Esophagus muscularis mucosa (tissue), 4 donors: ENCODE data around the gene CELF2. TPM values are rescaled to one million over a fixed set of nuclear protein-coding genes. Genes with fewer than 3 reads are reported as not detected.
"Not testable (repeated sequence)": the region's sequence is repeated elsewhere in the genome, so short reads cannot be mapped to it uniquely, and the experiment has no call there.

Experiments used
- DNase-seq: peaks from one replicate; pipeline ENCODE4 v3.0.0-alpha.2; 2017; ENCODE audit errors: extremely low spot score
- H3K27ac ChIP-seq, 4 donors: fragments of 200-600 bp; sonication (generic); replicated peaks in 1 of 4; 1 replicate in 3 of 4; 2 replicates in 1 of 4; pipeline ENCODE4 v1.5.1; 2016 to 2019; ENCODE audit warnings: mild to moderate bottlenecking in 1 of 4
- H3K27me3 ChIP-seq, 4 donors: fragments of 200-600 bp; sonication (generic); one replicate each; pipeline versions ENCODE4 v1.5.1 to v1.6.0; 2016 to 2019
- H3K36me3 ChIP-seq, 4 donors: fragments of 200-600 bp; sonication (generic); one replicate each; pipeline ENCODE4 v1.5.1; 2016 to 2019
- H3K4me1 ChIP-seq, 4 donors: fragments of 200-600 bp; sonication (generic); one replicate each; pipeline ENCODE4 v1.5.1; 2016 to 2019
- H3K4me3 ChIP-seq, 4 donors: fragments of 200-600 bp; sonication (generic); 1 replicate in 2 of 4; 2 replicates in 2 of 4; pipeline ENCODE4 v1.5.1; 2016 to 2019; ENCODE audit warnings: mild to moderate bottlenecking in 4 of 4, moderate library complexity in 1 of 4
- H3K9me3 ChIP-seq, 4 donors: fragments of 200-600 bp; sonication (generic); 1 replicate in 3 of 4; 2 replicates in 1 of 4; pipeline ENCODE4 v1.5.1; 2016 to 2019
- EP300 ChIP-seq: sonication (generic); formaldehyde crosslinking; IDR thresholded peaks from one replicate; pipeline ENCODE4 v1.6.1; 2017; ENCODE audit warnings: antibody characterized with exemption
- POLR2A ChIP-seq: fragments of 450-650 bp; IDR thresholded peaks from one replicate; pipeline ENCODE4 v1.6.1; 2017; ENCODE audit warnings: antibody characterized with exemption, moderate library complexity, mild to moderate bottlenecking, low read depth
- POLR2AphosphoS5 ChIP-seq, 2 donors: sonication (generic); formaldehyde crosslinking; IDR thresholded peaks; one replicate each; pipeline ENCODE4 v1.6.1; 2017; ENCODE audit warnings: antibody characterized with exemption in 2 of 2
- WGBS: methylation state at CpG from one replicate; pipeline ENCODE4 v1.1.5; 2018; 5-methylcytosine and 5-hydroxymethylcytosine counted together
- intact Hi-C: fragments of 100-400 bp; cut with DNase I; formaldehyde crosslinking; loops from one replicate; pipeline ENCODE4 v1.15.1; 2023
- total RNA-seq, 4 donors: library from RNA; depleted of rRNA; stranded (reverse); fragments of >200 nt; gene quantifications; one replicate each; pipeline versions ENCODE4 v1.1.0 to v1.2.1, GENCODE V29; 2016
- TF ChIP-seq, protein P1 (sequence below), 3 experiments: fragments of 200-600 bp in 2 of 3; fragments of 450-650 bp in 1 of 3; sonication (generic) in 2 of 3; IDR thresholded peaks; one replicate each; pipeline ENCODE4 v1.5.1; 2017 to 2019; ENCODE audit warnings: antibody characterized with exemption in 3 of 3, mild to moderate bottlenecking in 2 of 3, moderate library complexity in 1 of 3

Gene CELF2
- total RNA-seq, 4 donors from 2014 or later, result 81.8 to 128 (median 104) TPM

- 98% methylated on average over 26 of the region's 30 CpGs for WGBS
- no peaks in the 10 kb centered on the region for H3K27me3 ChIP-seq
- no peak overlapping the region for H3K27ac ChIP-seq
- no peaks in the 10 kb centered on the region for H3K9me3 ChIP-seq
- H3K36me3 ChIP-seq, result no peaks in the 10 kb centered on the region
- peaks cover 0 to 4% (median under 1%) of the 10 kb centered on the region in 4 donors for H3K4me1 ChIP-seq
- DNase-seq, result no peak
- no peak overlapping the region for H3K4me3 ChIP-seq
- intact Hi-C loops, result no loop called here
- TF ChIP-seq, protein P1, sequence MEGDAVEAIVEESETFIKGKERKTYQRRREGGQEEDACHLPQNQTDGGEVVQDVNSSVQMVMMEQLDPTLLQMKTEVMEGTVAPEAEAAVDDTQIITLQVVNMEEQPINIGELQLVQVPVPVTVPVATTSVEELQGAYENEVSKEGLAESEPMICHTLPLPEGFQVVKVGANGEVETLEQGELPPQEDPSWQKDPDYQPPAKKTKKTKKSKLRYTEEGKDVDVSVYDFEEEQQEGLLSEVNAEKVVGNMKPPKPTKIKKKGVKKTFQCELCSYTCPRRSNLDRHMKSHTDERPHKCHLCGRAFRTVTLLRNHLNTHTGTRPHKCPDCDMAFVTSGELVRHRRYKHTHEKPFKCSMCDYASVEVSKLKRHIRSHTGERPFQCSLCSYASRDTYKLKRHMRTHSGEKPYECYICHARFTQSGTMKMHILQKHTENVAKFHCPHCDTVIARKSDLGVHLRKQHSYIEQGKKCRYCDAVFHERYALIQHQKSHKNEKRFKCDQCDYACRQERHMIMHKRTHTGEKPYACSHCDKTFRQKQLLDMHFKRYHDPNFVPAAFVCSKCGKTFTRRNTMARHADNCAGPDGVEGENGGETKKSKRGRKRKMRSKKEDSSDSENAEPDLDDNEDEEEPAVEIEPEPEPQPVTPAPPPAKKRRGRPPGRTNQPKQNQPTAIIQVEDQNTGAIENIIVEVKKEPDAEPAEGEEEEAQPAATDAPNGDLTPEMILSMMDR (IDR thresholded peaks at IDR 0.05), result no peak
- TF ChIP-seq POLR2A (no peak), POLR2AphosphoS5 (IDR thresholded peaks at IDR 0.05) (no peak), EP300 (no peak)
Observed at GRCh38 chr10:11344081-11344480, 326.4 kb downstream of the CELF2 start.

- Histone ChIP-seq H3K27ac (no peak overlapping the region), H3K4me3 (no peak overlapping the region), H3K36me3 (no peaks in the 10 kb centered on the region), H3K4me1 (peaks cover 0 to 4% (median 0%) of the 10 kb centered on the region in 4 donors), H3K27me3 (no peaks in the 10 kb centered on the region), H3K9me3 (no peaks in the 10 kb centered on the region)
- intact Hi-C loops, result no loop called here
- WGBS, result 88% methylated on average over 20 of the region's 28 CpGs
- DNase-seq, result no peak
- TF ChIP-seq POLR2AphosphoS5 (IDR thresholded peaks at IDR 0.05), result no peak
- TF ChIP-seq, protein P1 (IDR thresholded peaks at IDR 0.05), result no peak
- TF ChIP-seq EP300, result no peak
- no peak for TF ChIP-seq POLR2A
Observed at GRCh38 chr10:11344550-11344949, 326.9 kb downstream of the CELF2 start.

- 59% methylated on average over 10 of the region's 10 CpGs for WGBS
- intact Hi-C loops, result no loop called here
- H3K9me3 ChIP-seq, result no peaks in the 10 kb centered on the region
- H3K36me3 ChIP-seq, result no peaks in the 10 kb centered on the region
- H3K4me3 ChIP-seq, result no peak overlapping the region
- TF ChIP-seq POLR2A (no peak), EP300 (no peak), POLR2AphosphoS5 (IDR thresholded peaks at IDR 0.05) (no peak)
- TF ChIP-seq, protein P1 (IDR thresholded peaks at IDR 0.05), result no peak
- no peak for DNase-seq
- peaks cover 0 to 4% (median 0%) of the 10 kb centered on the region in 4 donors for H3K4me1 ChIP-seq
- H3K27me3 ChIP-seq, result no peaks in the 10 kb centered on the region
- no peak overlapping the region for H3K27ac ChIP-seq
Observed at GRCh38 chr10:11345224-11346054, 327.8 kb downstream of the CELF2 start.

- H3K27ac ChIP-seq, intact Hi-C loops, H3K27me3 ChIP-seq, H3K9me3 ChIP-seq, H3K4me1 ChIP-seq, H3K4me3 ChIP-seq, H3K36me3 ChIP-seq, DNase-seq: not testable (repeated sequence)
- WGBS, result 90% methylated on average over 5 of the region's 5 CpGs
Observed at GRCh38 chr10:11347580-11347979, 329.9 kb downstream of the CELF2 start.

GRCh38 chr10:11351801-11352200 is 334.1 kb downstream of the CELF2 start:
- no peaks in the 10 kb centered on the region for H3K9me3 ChIP-seq
- no peaks in the 10 kb centered on the region for H3K4me1 ChIP-seq
- H3K4me3 ChIP-seq, result no peak overlapping the region
- no peaks in the 10 kb centered on the region for H3K27me3 ChIP-seq
- no peak overlapping the region for H3K27ac ChIP-seq
- intact Hi-C loops, result no loop called here
- TF ChIP-seq POLR2AphosphoS5 (IDR thresholded peaks at IDR 0.05) (no peak), EP300 (no peak), POLR2A (no peak)
- TF ChIP-seq, protein P1 (IDR thresholded peaks at IDR 0.05), result no peak
- H3K36me3 ChIP-seq, result no peaks in the 10 kb centered on the region
- no peak for DNase-seq
- WGBS, result 92% methylated on average over 6 of the region's 9 CpGs
